ENCODE measurements around the gene RXRA.

DNA sequence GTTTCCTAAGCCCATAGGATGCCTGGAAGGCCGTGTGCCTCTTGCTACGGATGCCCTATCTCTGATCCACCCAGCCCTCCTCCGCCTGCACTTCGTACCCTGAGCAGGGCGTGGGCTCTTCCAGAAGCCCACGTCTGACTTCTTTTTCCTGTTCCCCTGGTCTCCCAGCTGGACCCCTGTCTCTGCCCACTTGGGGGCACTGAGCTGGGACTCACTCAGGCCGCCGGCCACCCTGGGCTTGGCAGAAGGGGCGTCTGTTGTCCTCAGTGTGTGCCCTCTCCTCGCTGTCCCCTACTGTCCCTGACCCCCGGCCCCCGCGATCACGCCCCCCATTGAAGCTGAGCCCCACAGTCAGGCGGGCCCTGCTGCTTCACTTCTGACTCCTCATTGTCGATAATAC lies 22.0 kb upstream of the RXRA start:
- no peak for TF ChIP-seq POLR2A (IDR thresholded peaks at IDR 0.05)
- TF ChIP-seq, protein P1, sequence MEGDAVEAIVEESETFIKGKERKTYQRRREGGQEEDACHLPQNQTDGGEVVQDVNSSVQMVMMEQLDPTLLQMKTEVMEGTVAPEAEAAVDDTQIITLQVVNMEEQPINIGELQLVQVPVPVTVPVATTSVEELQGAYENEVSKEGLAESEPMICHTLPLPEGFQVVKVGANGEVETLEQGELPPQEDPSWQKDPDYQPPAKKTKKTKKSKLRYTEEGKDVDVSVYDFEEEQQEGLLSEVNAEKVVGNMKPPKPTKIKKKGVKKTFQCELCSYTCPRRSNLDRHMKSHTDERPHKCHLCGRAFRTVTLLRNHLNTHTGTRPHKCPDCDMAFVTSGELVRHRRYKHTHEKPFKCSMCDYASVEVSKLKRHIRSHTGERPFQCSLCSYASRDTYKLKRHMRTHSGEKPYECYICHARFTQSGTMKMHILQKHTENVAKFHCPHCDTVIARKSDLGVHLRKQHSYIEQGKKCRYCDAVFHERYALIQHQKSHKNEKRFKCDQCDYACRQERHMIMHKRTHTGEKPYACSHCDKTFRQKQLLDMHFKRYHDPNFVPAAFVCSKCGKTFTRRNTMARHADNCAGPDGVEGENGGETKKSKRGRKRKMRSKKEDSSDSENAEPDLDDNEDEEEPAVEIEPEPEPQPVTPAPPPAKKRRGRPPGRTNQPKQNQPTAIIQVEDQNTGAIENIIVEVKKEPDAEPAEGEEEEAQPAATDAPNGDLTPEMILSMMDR (IDR thresholded peaks at IDR 0.05), result no peak
